Liver (tissue), 9 donors: ENCODE measurements around the gene YY1. TPM values are rescaled to one million over a fixed set of nuclear protein-coding genes. Genes with fewer than 3 reads are reported as not detected.

Experiments
- DNase-seq: peaks from one replicate; pipeline ENCODE4 v3.0.0-alpha.2; 2017; ENCODE audit warnings: low spot score
- H3K27ac ChIP-seq, 2 donors: one replicate each; pipeline ENCODE4 v1.7.0; 2013; ENCODE audit warnings: inconsistent platforms in 2 of 2, low read length in 2 of 2, control low read depth in 1 of 2, low read depth in 1 of 2, mild to moderate bottlenecking in 1 of 2
- H3K27me3 ChIP-seq, 4 donors: one replicate each; pipeline versions ENCODE4 v1.6.1 to v1.7.0; 2013; ENCODE audit warnings: low read length in 3 of 4, inconsistent platforms in 1 of 4, mild to moderate bottlenecking in 1 of 4, moderate library complexity in 1 of 4; ENCODE audit not compliant: control insufficient read depth in 4 of 4, insufficient read depth in 4 of 4
- H3K36me3 ChIP-seq, 4 donors: one replicate each; pipeline versions ENCODE4 v1.6.1 to v1.7.0; 2013; ENCODE audit warnings: low read length in 3 of 4, mild to moderate bottlenecking in 3 of 4, low read depth in 1 of 4, moderate library complexity in 1 of 4; ENCODE audit not compliant: control insufficient read depth in 4 of 4, insufficient read depth in 3 of 4
- H3K4me1 ChIP-seq, 4 donors: one replicate each; pipeline versions ENCODE4 v1.6.1 to v1.7.0; 2013; ENCODE audit warnings: low read length in 3 of 4, mild to moderate bottlenecking in 3 of 4, moderate library complexity in 1 of 4; ENCODE audit not compliant: control insufficient read depth in 4 of 4, insufficient read depth in 4 of 4
- H3K4me3 ChIP-seq, 3 donors: one replicate each; pipeline versions ENCODE4 v1.6.1 to v1.7.0; 2013; ENCODE audit warnings: low read length in 3 of 3, control low read depth in 1 of 3, low read depth in 1 of 3, mild to moderate bottlenecking in 1 of 3
- H3K9ac ChIP-seq, 2 donors: one replicate each; pipeline ENCODE4 v1.7.0; 2013; ENCODE audit warnings: low read length in 2 of 2, mild to moderate bottlenecking in 2 of 2, moderate library complexity in 2 of 2, control low read depth in 1 of 2, low read depth in 1 of 2
- H3K9me3 ChIP-seq, 4 donors: one replicate each; pipeline versions ENCODE4 v1.6.1 to v1.7.0; 2013; ENCODE audit warnings: low read length in 3 of 4; ENCODE audit not compliant: control insufficient read depth in 4 of 4
- ATF3 ChIP-seq: IDR thresholded peaks from 2 replicates; pipeline ENCODE4 v1.6.1; 2016; ENCODE audit warnings: antibody characterized with exemption
- CTCF ChIP-seq: fragments of 150-350 bp; IDR thresholded peaks from 2 replicates; pipeline ENCODE4 v1.5.1; 2017; ENCODE audit warnings: improper control_type of control experiment, low read depth, low read length; ENCODE audit not compliant: missing input control
- EGR1 ChIP-seq, 2 donors: IDR thresholded peaks; 2 replicates each; pipeline ENCODE4 v1.6.1; 2016 to 2018; ENCODE audit warnings: antibody characterized with exemption in 2 of 2, low read depth in 2 of 2
- FOXA1 ChIP-seq: IDR thresholded peaks from 2 replicates; pipeline ENCODE4 v1.6.1; 2016; ENCODE audit warnings: antibody characterized with exemption
- HNF4A ChIP-seq, 2 donors: conservative IDR thresholded peaks; 2 replicates each; pipeline ENCODE4 v1.6.1; 2016; ENCODE audit warnings: antibody characterized with exemption in 2 of 2, mild to moderate bottlenecking in 2 of 2
- HNF4G ChIP-seq: IDR thresholded peaks from 2 replicates; pipeline ENCODE4 v1.6.1; 2016; ENCODE audit warnings: antibody characterized with exemption
- MAX ChIP-seq: IDR thresholded peaks from 2 replicates; pipeline ENCODE4 v1.6.1; 2016; ENCODE audit warnings: antibody characterized with exemption
- NR2F2 ChIP-seq: IDR thresholded peaks from 2 replicates; pipeline ENCODE4 v1.6.1; 2016; ENCODE audit warnings: antibody characterized with exemption
- REST ChIP-seq: IDR thresholded peaks from 2 replicates; pipeline ENCODE4 v1.6.1; 2016; ENCODE audit warnings: antibody characterized with exemption, mild to moderate bottlenecking
- SP1 ChIP-seq: IDR thresholded peaks from 2 replicates; pipeline ENCODE4 v1.6.1; 2018; ENCODE audit warnings: antibody characterized with exemption, mild to moderate bottlenecking
- TAF1 ChIP-seq: conservative IDR thresholded peaks from 2 replicates; pipeline ENCODE4 v1.6.1; 2016; ENCODE audit warnings: antibody characterized with exemption, mild to moderate bottlenecking
- ZBTB33 ChIP-seq: IDR thresholded peaks from 2 replicates; pipeline ENCODE4 v1.6.1; 2016; ENCODE audit warnings: antibody characterized with exemption
- WGBS: extraction: QIAGEN DNeasy Blood & Tissue Kit; methylation state at CpG from one replicate; pipeline ENCODE4 v1.1.7; 2013; 5-methylcytosine and 5-hydroxymethylcytosine counted together
- polyA plus RNA-seq, 2 donors: library from polyadenylated mRNA; stranded (reverse) in 1 of 2; unstranded in 1 of 2; fragments of 200-250 nt in 1 of 2; fragments of >200 nt in 1 of 2; fragmentation: Nextera tagmentation in 1 of 2; extraction: Ambion mirVana in 1 of 2; gene quantifications; one replicate each; pipeline versions ENCODE4 v1.2.1 to v1.2.3, GENCODE V29; 2013 to 2015
- total RNA-seq, 2 donors: library from RNA; depleted of rRNA; stranded (reverse); fragments of >200 nt; gene quantifications; one replicate each; pipeline ENCODE4 v1.2.3, GENCODE V29; 2014
- donor health status: healthy.
- donor health status: healthy.
- donor health status: healthy.
- donor health status: healthy.
- donor health status: healthy.

Gene YY1
- total and polyA plus RNA-seq, 4 donors = 15.8 to 37.4 (median 28.8) TPM

DNA sequence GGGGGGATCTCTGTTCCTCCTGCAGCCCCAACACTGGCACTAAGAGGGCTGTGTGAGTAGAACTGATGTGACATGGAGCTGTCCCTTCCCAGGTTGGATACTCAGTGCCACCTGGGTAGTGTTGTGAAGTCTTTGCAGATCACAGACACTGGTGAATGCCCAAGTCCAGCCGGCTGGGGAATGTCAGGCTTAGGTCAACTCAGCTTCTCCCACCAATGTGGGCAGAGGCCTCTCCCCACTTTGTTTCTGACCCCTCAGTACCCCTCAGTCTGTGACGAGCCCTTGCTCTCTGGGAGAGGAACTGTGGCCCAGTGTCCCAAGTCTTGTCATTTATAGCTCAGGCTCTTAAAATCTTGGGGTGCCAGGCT lies 56.0 kb downstream of the YY1 start:
- Histone ChIP-seq H3K4me1 (peaks cover 0 to 5% (median under 1%) of the 10 kb centered on the region in 4 donors), H3K27ac (no peak overlapping the region)

More for the DNA sequence above, 56.0 kb downstream of the YY1 start:
- Histone ChIP-seq H3K27me3 (no peaks in the 10 kb centered on the region), H3K9me3 (no peaks in the 10 kb centered on the region), H3K9ac (no peak overlapping the region), H3K36me3 (peaks cover 0 to 2% (median 0%) of the 10 kb centered on the region in 4 donors), H3K4me3 (no peak overlapping the region)
- TF ChIP-seq CTCF (no peak), TAF1 (no peak), HNF4G (no peak), MAX (no peak), REST (no peak), ATF3 (no peak), HNF4A (conservative IDR thresholded peaks at IDR 0.05) (no peak), SP1 (no peak), ZBTB33 (no peak), FOXA1 (no peak), EGR1 (IDR thresholded peaks at IDR 0.05; ENCODE audit: low read depth in 2 of 2) (no peak), NR2F2 (no peak)
- no peak for DNase-seq
- 95% methylated on average over 2 of the region's 2 CpGs for WGBS
